BE2C (cell line): ENCODE measurements around the gene IWS1.
"Not testable (repeated sequence)": the region's sequence is repeated elsewhere in the genome, so short reads cannot be mapped to it uniquely, and the experiment has no call there.

ENCODE experiments used
- DNase-seq: peaks from one replicate; pipeline ENCODE4 v3.0.0-alpha.2; 2020
- H3K27me3 ChIP-seq: fragments of 250-450 bp; sonication (Bioruptor Pico); 2 replicates; pipeline ENCODE4 v1.5.1; 2020; ENCODE audit warnings: mild to moderate bottlenecking
- H3K36me3 ChIP-seq: fragments of 250-450 bp; sonication (Bioruptor Pico); 2 replicates; pipeline ENCODE4 v1.5.1; 2020; ENCODE audit warnings: mild to moderate bottlenecking
- H3K4me1 ChIP-seq: fragments of 250-450 bp; sonication (Bioruptor Pico); 2 replicates; pipeline ENCODE4 v1.5.1; 2020
- H3K4me3 ChIP-seq: 2 replicates; pipeline ENCODE4 v1.5.1; 2011; ENCODE audit warnings: low read depth, low read length
- H3K9me3 ChIP-seq: fragments of 250-450 bp; sonication (Bioruptor Pico); 2 replicates; pipeline ENCODE4 v1.5.1; 2020
- TF ChIP-seq, protein P1 (sequence below): IDR thresholded peaks from 2 replicates; pipeline ENCODE4 v1.5.1; 2012; ENCODE audit warnings: mild to moderate bottlenecking, low read depth, low read length

IWS1 gene

GRCh38 chr2:127453392-127454171, 72.7 kb downstream of the IWS1 start:
- H3K4me3 ChIP-seq, result no peak overlapping the region
- H3K36me3 ChIP-seq, result no peaks in the 10 kb centered on the region
- no peaks in the 10 kb centered on the region for H3K9me3 ChIP-seq
- no peaks in the 10 kb centered on the region for H3K4me1 ChIP-seq
- TF ChIP-seq, protein P1, sequence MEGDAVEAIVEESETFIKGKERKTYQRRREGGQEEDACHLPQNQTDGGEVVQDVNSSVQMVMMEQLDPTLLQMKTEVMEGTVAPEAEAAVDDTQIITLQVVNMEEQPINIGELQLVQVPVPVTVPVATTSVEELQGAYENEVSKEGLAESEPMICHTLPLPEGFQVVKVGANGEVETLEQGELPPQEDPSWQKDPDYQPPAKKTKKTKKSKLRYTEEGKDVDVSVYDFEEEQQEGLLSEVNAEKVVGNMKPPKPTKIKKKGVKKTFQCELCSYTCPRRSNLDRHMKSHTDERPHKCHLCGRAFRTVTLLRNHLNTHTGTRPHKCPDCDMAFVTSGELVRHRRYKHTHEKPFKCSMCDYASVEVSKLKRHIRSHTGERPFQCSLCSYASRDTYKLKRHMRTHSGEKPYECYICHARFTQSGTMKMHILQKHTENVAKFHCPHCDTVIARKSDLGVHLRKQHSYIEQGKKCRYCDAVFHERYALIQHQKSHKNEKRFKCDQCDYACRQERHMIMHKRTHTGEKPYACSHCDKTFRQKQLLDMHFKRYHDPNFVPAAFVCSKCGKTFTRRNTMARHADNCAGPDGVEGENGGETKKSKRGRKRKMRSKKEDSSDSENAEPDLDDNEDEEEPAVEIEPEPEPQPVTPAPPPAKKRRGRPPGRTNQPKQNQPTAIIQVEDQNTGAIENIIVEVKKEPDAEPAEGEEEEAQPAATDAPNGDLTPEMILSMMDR, result peak; percentile 44
- DNase-seq, result peak; percentile 7
- no peaks in the 10 kb centered on the region for H3K27me3 ChIP-seq

- no peaks in the 10 kb centered on the region for H3K27me3 ChIP-seq
- H3K36me3 ChIP-seq, result no peaks in the 10 kb centered on the region
- no peak overlapping the region for H3K4me3 ChIP-seq
- no peaks in the 10 kb centered on the region for H3K9me3 ChIP-seq
- DNase-seq, result no peak
- no peaks in the 10 kb centered on the region for H3K4me1 ChIP-seq
- TF ChIP-seq, protein P1, result no peak
Observed at GRCh38 chr2:127453013-127453391, 73.3 kb downstream of the IWS1 start.

GRCh38 chr2:127452423-127452822, 73.9 kb downstream of the IWS1 start:
- H3K4me1 ChIP-seq, H3K9me3 ChIP-seq, H3K27me3 ChIP-seq, DNase-seq, H3K4me3 ChIP-seq, H3K36me3 ChIP-seq: not testable (repeated sequence)

- no peaks in the 10 kb centered on the region for H3K36me3 ChIP-seq
- no peaks in the 10 kb centered on the region for H3K9me3 ChIP-seq
- TF ChIP-seq, protein P1, result no peak
- DNase-seq, result no peak
- no peaks in the 10 kb centered on the region for H3K27me3 ChIP-seq
- no peak overlapping the region for H3K4me3 ChIP-seq
- H3K4me1 ChIP-seq, result no peaks in the 10 kb centered on the region
Observed at GRCh38 chr2:127451981-127452380, 74.3 kb downstream of the IWS1 start.

GRCh38 chr2:127449898-127450297, 76.4 kb downstream of the IWS1 start:
- no peak overlapping the region for H3K4me3 ChIP-seq
- no peak for DNase-seq
- no peaks in the 10 kb centered on the region for H3K4me1 ChIP-seq
- H3K36me3 ChIP-seq, result no peaks in the 10 kb centered on the region
- H3K27me3 ChIP-seq, result no peaks in the 10 kb centered on the region
- TF ChIP-seq, protein P1, result no peak
- no peaks in the 10 kb centered on the region for H3K9me3 ChIP-seq

- Histone ChIP-seq H3K27me3 (no peaks in the 10 kb centered on the region), H3K36me3 (no peaks in the 10 kb centered on the region), H3K9me3 (no peaks in the 10 kb centered on the region), H3K4me3 (no peak overlapping the region), H3K4me1 (no peaks in the 10 kb centered on the region)
- TF ChIP-seq, protein P1, result no peak
- DNase-seq, result no peak
Observed at GRCh38 chr2:127449414-127449813, 76.9 kb downstream of the IWS1 start.
